HG02852 (cell line): ENCODE measurements around the gene SLC34A1.

Experiments
- ATAC-seq: cut with Tn5 transposase; IDR thresholded peaks from one replicate; pipeline ENCODE4 v1.9.1; 2021; ENCODE audit warnings: mild to moderate bottlenecking, moderate library complexity; ENCODE audit not compliant: unreplicated experiment

SLC34A1 gene

DNA sequence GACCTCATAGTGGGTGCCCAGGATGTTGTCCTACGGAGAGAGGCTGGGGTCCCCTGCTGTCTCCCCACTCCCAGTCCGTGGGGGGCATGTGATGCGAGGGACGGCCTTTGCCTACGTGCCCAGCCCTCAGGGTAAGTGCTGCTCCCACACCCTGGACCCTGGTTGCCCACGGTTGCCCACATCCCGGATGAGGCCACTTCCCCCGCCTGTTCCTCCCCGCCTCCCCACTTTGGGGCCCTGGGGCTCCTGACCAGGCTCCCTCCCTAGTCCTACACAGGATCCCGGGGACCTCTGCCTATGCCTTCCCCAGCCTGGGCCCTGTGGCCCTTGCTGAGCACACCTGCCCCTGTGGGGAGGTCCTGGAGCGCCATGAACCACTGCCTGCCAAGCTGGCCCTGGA lies 1.5 kb downstream of the SLC34A1 start:
- ATAC-seq, result no peak

DNA sequence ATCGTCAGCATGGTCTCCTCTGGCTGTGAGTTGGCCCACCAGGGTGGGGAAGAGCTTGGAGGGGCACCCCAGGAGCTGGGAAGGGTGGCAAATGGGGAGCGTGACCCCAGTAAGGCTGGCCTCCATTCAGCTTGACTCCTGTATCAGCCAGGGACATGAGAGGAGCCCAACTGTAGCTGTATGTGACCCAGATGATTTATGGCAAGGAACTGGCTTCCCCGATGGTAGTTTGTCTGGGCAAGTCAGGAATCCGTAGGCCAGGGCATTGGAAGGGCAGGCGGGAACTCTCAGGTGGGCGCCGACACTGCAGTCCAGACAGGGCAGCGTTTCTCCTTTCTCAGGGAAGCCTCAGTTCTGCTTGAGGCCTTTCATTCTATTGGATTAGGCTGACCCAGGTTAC lies 2.3 kb downstream of the SLC34A1 start:
- no peak for ATAC-seq

DNA sequence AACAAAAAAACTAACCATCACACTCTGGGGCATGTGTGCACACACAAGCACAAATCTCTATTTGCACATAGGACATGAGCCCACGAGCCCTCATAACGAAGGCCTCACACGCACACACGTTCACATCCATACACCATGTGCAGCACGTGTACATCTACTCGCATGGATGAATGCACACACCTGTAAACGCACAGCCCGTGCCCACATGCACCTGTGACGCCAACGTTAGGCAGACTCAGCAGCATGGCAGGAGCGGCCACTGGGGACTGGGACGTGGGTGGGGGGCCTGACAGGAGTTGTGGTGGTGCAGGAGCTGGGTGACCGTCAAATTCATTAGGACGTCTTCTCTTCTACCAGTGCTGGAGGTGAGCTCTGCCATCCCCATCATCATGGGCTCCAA lies 3.2 kb downstream of the SLC34A1 start:
- no peak for ATAC-seq

DNA sequence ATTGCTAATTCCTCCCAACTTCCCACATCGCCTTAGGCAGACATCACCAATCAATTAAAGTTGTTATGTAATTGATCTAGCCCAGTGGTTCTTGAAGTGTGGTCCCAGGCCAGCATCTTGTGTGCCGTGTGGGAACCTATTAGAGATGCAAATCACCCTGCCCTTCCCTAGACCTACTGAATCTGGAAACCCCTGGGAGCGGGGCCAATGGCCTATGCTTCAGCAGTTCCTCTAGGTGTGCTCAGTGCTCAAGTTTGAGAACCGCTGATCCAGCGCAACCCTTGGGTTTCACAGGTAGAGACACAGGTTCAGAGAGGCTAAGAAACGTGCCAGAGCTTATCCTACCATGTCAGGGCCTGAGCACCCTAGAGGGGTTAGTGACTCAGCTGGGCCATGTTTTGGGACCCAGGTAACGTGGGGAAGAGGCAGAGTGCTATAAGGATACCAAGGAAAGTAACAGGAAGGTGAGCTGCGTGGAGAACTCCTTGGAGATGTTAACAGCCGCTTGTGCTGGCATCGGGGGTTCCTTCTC lies 4.4 kb downstream of the SLC34A1 start:
- ATAC-seq, result no peak

DNA sequence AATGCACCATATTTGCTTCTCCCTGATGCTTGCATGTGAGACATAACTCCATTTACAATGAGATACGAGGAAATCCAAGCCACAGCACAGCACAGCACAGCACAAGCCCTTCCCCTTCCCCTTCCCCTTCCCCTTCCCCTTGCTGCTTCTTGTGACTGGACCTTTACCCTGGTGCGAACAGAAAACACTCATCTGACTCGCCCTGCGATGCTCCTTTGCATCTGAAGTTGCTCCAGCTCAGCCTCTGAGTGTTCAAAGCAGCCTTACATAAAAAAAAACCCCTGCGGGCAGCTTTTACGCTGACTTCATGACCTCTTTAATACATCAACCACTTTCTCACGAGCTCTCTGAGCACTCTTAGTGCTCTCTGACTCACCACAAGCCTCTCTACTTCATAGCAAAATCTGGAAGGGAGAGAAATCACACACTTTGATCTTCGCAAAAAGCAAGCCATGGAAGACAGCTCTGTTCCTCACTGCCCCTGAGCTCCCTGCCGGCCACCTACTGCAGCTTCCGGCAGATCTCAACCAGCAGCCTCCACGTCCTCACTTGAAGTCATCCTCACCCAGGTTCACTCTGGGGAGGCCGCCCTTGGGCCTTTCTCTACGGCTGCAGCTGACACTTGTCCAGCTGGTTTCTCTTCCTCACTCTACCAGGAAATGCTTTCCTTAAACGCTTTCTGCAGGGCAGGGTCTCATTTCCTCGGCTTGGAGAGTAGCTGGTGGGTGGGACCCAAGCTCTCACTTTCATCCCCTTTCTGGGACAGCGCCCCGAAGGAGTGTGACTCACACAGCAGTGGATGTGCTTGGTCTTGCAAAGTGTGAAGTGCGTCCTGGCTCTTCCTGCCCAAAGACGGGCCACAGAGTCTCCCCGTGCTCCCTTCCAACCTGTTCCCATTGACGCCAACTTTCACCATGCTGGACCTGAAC lies 5.3 kb downstream of the SLC34A1 start:
- ATAC-seq, result peak; percentile 41

DNA sequence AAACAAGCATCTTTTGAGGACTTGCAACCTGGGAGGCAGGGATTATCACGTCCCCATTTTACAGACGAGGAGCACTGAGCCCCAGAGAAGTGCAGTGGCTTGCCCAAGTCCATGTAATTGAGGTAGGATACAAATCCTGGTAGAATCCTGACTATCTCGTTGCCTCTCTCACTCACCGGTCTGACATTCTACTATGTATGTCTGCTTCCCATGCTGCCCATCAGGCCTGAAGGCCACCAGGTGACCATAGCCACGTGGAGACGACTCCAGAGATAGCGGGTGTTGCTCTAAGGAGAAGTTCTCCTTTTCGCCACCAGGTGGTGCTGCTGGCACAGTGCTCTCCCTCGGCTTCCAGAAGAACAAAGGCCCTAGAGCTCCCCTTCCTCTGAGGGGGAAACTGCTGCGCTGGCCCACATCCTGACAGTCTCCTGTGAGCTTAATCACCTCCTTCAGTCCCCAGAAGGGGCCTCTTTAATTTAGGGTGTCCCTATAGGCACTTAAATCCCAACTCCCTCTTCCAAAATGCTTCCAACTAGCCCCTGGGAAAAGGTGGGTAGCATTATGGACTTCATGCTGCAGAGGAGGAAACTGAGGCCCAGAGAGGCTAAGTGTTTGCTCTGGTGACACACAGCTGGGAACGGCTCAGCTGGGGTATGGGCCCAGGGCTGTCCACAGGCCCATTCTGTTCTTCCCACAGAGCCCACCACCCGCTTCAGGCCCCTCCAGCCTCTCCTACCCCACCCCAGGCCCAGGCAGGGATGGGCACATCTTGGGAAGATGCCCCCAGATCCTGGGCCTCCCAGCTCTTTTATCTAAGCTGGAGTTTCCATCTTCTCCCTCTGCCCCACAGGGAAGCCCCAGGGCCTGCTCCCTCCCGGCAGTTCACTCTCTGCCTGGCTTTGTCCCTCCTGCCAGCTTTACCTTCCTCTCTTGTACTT lies 6.4 kb downstream of the SLC34A1 start:
- ATAC-seq, result no peak

DNA sequence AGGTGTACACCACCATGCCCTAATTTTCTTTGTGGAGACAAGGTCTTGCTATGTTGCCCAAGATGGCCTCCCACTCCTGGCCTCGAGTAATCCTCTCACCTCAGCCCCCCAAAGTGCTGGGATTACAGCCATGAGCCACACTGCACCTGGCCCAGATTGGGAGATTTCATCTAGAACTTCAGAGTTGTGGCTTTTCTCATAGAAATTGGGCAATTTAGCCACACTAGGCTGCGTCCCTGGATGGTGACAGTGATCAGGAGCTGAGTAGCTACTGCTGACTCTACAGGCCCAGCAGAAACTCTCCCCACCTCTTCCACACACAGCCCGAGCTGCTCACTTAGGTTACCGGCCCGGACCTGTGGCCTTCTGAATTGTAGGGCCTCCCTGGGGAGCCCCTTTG lies 8.5 kb downstream of the SLC34A1 start:
- ATAC-seq, result no peak

DNA sequence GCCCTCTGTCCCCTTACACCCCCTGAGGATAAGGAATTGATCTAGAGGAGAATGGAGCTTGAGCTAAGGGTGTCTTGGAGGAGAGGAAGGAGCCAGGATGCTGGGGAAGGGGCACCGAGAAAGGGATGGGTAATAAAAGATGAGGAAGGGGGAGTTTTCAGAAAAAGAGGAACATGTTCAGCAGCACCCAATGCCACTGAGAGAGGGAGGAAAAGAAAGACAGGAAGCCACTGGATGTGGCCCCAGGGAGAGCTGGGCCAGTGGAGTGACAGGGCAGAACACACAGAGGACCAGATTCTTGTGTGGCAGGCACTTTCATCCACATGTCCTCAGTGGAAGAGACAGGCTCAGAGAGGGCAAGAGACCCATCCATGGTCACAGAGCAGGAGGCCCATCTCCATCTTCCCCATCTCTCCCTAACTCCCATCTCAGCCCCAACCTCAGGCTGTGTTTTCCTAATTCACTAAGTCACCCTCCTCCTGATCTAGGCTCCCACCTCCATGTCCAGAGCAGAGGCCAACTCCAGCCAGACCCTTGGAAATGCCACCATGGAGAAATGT lies 9.1 kb downstream of the SLC34A1 start:
- ATAC-seq, result no peak

DNA sequence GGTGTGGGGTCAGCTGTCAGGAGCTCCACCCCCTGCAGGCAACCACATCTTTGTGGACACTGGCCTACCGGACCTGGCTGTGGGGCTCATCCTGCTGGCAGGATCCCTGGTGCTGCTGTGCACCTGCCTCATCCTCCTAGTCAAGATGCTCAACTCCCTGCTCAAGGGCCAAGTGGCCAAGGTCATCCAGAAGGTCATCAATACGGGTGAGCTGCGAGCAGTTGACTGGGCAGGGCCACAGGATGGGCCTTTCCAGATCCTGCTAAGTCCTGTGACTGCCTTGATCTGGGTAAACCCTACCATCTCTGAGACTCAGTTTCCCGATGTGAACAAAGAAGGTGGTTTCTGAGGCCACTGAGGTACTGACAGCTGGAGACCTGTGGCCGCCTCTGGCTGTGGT lies 9.8 kb downstream of the SLC34A1 start:
- no peak for ATAC-seq

DNA sequence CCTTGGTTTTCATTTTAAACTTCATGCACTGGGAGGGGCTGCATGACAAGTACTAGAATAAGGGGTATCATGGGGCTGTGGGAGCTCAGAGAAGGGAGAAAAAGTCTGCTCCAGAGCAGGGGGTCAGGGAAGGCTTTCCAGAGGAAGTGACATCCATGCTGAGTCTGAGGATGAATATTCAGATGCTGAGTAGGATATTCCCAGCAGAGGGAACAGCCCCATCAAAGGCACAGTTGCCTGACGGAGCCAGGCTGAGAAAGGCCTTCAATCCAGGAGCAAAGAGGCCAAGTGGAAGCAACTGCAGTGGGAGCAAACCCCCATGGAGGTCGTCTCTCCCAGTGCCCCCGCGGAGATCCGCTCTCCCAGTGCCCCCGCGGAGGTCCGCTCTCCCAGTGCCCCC lies 11.8 kb downstream of the SLC34A1 start:
- ATAC-seq, result no peak

DNA sequence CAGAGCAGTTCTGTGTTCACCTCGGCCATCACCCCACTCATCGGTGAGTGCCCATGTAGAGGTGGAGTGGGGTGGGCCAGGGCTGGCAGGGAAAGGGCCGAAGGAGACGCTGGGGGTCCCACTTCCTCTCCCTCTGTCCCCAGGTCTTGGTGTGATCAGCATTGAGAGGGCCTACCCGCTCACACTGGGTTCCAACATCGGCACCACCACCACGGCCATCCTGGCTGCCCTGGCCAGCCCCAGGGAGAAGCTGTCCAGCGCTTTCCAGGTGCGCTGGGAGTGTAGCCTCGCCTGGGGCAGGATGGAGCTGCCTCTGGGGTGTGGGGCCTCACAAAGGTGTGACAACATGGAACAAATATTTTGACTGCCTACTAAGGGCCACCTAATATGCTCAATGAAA lies 12.6 kb downstream of the SLC34A1 start:
- no peak for ATAC-seq

DNA sequence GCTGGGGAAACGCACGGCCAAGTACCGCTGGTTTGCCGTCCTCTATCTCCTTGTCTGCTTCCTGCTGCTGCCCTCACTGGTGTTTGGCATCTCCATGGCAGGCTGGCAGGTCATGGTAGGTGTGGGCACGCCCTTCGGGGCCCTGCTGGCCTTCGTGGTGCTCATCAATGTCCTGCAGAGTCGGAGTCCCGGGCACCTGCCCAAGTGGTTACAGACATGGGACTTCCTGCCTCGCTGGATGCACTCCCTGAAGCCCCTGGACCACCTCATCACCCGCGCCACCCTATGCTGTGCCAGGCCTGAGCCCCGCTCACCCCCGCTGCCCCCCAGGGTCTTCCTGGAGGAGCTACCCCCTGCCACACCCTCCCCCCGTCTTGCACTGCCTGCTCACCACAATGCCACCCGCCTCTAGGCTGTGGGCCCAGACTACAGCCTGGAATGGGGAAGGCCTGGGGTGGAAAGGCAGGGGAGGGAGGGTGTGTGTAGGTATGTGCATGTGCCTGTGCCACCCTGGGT lies 13.7 kb downstream of the SLC34A1 start:
- no peak for ATAC-seq

DNA sequence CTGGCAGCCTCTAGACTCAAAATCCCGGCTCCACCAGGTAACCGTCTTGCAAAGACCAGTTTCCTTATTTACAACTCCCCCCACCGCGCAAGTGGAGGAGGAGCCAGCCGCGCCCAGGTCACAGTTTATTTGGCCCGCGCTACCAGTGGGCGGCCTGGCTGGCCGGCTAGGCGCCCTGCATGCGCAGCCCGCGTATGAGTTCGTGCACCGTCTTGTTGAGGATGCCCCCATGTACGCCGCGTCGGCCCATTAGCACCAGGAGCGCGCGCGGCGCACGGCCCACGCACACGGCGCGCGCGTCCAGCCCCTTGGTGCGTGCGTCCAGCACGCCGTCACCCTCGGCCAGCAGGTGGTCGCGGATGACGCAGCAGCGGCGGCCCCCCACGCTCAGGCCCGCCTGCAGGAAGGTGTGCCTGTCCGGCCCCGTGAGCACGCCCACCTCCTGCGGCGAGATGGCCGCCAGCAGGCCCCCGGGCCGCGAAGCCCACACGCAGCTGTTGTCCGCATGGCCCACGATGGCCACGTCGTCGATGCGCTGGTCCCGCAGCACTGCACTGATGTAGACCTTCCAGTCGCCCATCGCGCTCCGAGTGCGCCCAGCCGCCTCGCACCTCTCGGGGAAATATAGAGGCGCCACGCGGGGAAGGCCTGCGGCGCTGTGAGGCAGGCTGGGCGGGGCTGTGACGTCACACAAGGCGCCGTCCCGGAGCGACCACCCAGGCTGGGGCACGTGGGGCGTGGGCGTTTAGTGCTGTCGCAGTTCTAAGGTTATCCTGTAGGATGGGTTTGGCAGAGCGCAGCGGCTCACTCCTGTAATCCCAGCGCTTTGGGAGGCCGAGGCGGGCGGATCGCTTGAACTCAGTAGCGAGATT lies 16.0 kb downstream of the SLC34A1 start, which contains the start of gene PFN3:
Gene PFN3, minus strand, starts transcription at position 665 of the 872 bp plus-strand sequence. Its CDS starts 85 bp downstream, at position 580.
- no peak for ATAC-seq

DNA sequence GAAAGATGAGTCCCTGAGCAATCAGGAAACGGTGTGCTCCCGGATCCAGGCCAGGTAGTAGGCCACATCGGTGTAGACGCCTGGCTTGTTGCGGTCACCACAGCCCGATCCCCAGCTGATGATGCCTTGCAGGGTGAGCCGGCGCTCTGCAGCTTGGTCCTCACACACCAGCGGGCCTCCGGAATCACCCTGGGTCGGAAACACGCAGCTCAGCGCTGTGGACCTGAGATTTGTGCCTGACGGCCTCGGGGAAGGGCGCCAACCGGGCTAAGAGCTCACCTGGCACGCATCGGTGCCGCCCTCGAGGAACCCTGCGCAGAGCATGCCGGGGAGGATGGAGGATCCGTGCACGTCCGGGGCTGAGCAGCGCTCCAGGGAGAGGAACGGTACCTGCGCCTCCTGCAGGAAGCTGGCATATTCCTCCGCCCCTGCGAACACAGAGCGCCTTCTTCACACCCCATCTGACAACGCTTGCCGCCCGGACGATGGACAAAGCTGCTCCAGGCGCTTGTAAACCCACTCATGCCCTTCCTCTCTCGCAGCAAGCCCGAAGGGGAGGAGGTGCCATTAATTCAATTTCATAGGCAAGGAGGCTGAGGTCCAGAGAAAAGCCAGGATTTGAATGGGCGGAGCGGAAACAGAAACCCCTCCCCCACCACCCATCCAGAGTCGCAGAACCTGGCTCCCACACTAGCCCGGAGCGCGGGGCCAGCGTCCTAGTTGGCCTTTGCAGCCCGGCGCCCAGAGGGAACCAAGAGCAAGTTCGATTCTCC lies 18.2 kb downstream of the SLC34A1 start:
- ATAC-seq, result no peak

DNA sequence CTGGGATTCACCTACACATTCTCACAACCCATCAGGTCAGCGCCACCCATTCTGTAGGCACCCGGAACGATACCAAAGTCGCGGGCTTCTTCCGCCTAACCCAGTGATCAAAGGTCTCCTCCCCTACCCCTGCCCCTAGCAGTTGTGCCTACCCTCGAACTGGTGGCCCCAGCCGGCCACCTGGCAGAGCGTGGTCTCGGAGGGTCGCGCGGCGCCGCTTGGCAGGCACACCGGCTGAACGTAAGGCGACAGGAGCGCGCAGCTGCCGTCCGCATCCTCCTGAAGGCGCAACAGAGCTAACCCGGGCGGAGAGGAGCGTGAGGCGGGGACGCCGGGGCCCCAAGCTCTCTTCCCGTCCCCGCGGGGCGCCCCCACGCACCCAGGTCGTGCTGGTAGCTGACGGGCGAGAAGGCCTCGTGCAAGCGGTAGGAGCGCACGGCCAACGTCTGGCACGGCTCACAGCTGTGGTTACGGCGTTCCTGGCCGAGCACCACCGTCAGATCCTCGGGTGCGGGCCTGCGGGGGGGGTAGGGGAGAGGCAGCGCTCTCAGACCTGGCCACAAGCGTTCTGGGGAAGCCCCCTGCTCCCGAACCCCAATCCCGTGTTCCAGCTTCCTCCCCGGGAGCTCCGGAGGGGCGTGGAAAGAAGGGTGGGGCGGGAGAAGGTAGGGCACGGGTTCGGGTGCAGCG lies 19.0 kb downstream of the SLC34A1 start:
- peak; percentile 14 for ATAC-seq

DNA sequence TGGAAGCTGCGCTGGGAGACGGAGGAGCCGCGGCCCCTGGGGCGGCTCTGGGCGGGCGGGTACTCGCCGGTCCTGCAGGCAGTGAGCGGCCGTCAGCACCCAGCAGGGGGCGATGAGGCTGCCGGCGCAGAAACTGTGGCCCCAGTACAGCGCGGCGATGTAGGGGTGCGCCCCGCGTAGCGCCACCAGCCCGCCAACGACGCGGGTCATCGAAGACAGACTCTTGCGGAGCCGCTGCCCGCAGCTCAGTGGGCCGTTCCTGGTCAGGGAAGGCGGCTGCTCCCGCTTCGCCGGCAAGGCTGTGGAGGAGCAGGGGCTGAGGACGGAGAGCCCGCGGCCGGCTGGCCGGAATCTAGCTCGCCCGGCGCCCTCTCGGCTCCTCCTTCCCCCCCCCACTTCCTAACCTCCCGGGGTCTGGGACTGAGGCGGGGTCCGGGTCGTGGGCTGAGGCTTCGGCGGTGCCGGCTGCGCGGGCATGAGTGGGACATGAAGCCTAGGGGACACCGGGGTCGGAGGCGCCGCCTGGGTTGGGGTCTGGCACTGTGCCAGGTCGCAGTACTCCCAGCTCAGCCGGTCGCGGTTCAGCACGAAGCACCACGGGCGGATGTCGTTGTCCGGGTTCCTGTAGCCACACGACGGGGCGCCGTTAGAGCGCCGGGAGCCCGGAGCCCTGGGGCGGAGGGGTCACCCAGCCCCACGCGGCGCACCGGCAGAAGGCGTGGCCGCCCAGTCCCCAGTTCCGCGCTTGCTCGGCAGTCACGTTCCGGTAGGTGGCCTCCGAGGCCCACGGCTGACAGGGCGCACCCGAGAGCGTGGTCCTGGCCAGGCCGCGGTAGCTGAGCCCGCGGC lies 19.8 kb downstream of the SLC34A1 start:
- ATAC-seq, result peak; percentile 79

DNA sequence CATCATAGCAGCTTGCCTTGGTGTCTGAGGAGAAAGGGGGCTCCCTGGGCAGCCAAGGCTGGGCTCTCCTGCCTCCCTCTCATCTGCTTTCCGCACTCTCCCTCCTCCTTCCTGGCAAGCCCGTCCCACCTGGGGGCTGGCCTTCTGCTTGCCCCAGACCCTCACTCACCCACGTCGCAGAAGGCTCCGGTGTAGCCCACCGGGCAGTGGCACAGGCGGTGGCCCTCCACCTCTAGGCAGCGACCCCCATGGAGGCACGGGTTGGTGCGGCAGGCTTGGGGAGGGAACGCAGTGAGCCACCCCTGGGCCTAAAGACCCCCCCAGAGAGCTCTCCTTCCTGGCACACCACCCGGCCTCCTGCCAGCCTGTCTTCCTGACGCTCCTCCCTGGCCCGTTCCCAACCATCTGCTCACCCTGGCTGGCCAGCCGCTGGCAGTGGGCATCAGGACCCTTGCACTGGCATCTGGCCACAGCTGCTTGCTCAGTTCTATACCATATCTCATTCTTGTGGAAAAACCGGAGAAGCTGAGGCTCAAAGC lies 20.5 kb downstream of the SLC34A1 start:
- ATAC-seq, result no peak
